Stimulated activated CD8-positive, alpha-beta memory T cell treated with anti-CD3 and anti-CD28 coated beads, Interleukin-12 subunit alpha, Interleukin-12 subunit beta, amount 100 ng/mL, for 24 hours (primary cell): ENCODE data around the gene SHCBP1L.
"Not testable (repeated sequence)": the region's sequence is repeated elsewhere in the genome, so short reads cannot be mapped to it uniquely, and the experiment has no call there.

ENCODE experiments used
- DNase-seq: peaks from one replicate; pipeline ENCODE4 v3.0.0-alpha.2; 2020; ENCODE audit errors: extremely low read depth

SHCBP1L gene

GRCh38 chr1:182965096-182965495 is 12.1 kb upstream of the SHCBP1L start:
- DNase-seq, result no peak

GRCh38 chr1:182962554-182963115 is 9.7 kb upstream of the SHCBP1L start:
- no peak for DNase-seq

GRCh38 chr1:182960046-182960445 is 7.1 kb upstream of the SHCBP1L start:
- DNase-seq, result no peak

- no peak for DNase-seq
Measured at GRCh38 chr1:182957902-182958395, 5.0 kb upstream of the SHCBP1L start.

- DNase-seq, result no peak
Measured at GRCh38 chr1:182956708-182957365, 3.9 kb upstream of the SHCBP1L start.

- DNase-seq, result no peak
Measured at GRCh38 chr1:182955596-182956588, 2.9 kb upstream of the SHCBP1L start.

- DNase-seq, result no peak
Measured at GRCh38 chr1:182953826-182954225, 860 bp upstream of the SHCBP1L start.

GRCh38 chr1:182943336-182943735 is 9.6 kb downstream of the SHCBP1L start:
- DNase-seq, result not testable (repeated sequence)

- DNase-seq, result not testable (repeated sequence)
Measured at GRCh38 chr1:182942145-182942544, 10.8 kb downstream of the SHCBP1L start.

- no peak for DNase-seq
Measured at GRCh38 chr1:182939413-182939812, 13.6 kb downstream of the SHCBP1L start.

- no peak for DNase-seq
Measured at GRCh38 chr1:182935716-182936115, 17.2 kb downstream of the SHCBP1L start.

GRCh38 chr1:182930985-182931384 is 22.0 kb downstream of the SHCBP1L start:
- DNase-seq, result no peak

- no peak for DNase-seq
Measured at GRCh38 chr1:182927693-182928433, 25.1 kb downstream of the SHCBP1L start.

GRCh38 chr1:182925661-182926060 is 27.3 kb downstream of the SHCBP1L start:
- DNase-seq, result no peak

GRCh38 chr1:182917378-182917777 is 35.6 kb downstream of the SHCBP1L start:
- DNase-seq, result no peak

GRCh38 chr1:182913401-182913800 is 39.6 kb downstream of the SHCBP1L start:
- no peak for DNase-seq

GRCh38 chr1:182910143-182910542 is 42.8 kb downstream of the SHCBP1L start:
- no peak for DNase-seq

- no peak for DNase-seq
Measured at GRCh38 chr1:182909578-182909977, 43.4 kb downstream of the SHCBP1L start.

GRCh38 chr1:182905321-182905720 is 47.6 kb downstream of the SHCBP1L start:
- no peak for DNase-seq

GRCh38 chr1:182901946-182902345 is 51.0 kb downstream of the SHCBP1L start:
- not testable (repeated sequence) for DNase-seq

- no peak for DNase-seq
Measured at GRCh38 chr1:182897696-182898095, 55.3 kb downstream of the SHCBP1L start.
